A549 (cell line): Measurements from ENCODE around the gene RALGAPA1.

Source experiments
- CHD2 ChIP-seq: fragments of 150-350 bp; IDR thresholded peaks from 2 replicates; pipeline ENCODE4 v1.6.1; 2014; ENCODE audit warnings: low read length; ENCODE audit not compliant: partially characterized antibody
- EHMT2 ChIP-seq: fragments of 200-600 bp; sonication (generic); IDR thresholded peaks from 2 replicates; pipeline ENCODE4 v1.6.1; 2016; ENCODE audit warnings: antibody characterized with exemption, low read depth, mild to moderate bottlenecking, moderate library complexity
- EP300 ChIP-seq, 2 experiments: fragments of >200 bp; sonication (Bioruptor Twin); formaldehyde crosslinking; IDR thresholded peaks; 2 replicates in 1 of 2; 3 replicates in 1 of 2; pipeline ENCODE4 v1.6.1; 2016 to 2017
- JUNB ChIP-seq: fragments of >200 bp; sonication (Bioruptor Twin); formaldehyde crosslinking; IDR thresholded peaks from 2 replicates; pipeline ENCODE4 v1.6.1; 2016
- POLR2A ChIP-seq: IDR thresholded peaks from 2 replicates; pipeline ENCODE4 v1.6.1; 2012; ENCODE audit warnings: mild to moderate bottlenecking, low read length
- RFX5 ChIP-seq: fragments of 450-650 bp; IDR thresholded peaks from 2 replicates; pipeline ENCODE4 v1.7.1; 2014; ENCODE audit warnings: antibody characterized with exemption, mild to moderate bottlenecking, moderate library complexity
- TF ChIP-seq, protein P1 (sequence below): fragments of >200 bp; sonication (Bioruptor Twin); formaldehyde crosslinking; IDR thresholded peaks from 3 replicates; pipeline ENCODE4 v1.5.1; 2016
- TF ChIP-seq, protein P2 (sequence below): IDR thresholded peaks from 2 replicates; pipeline ENCODE4 v1.6.1; 2012
- TF ChIP-seq, protein P3 (sequence below): IDR thresholded peaks from 2 replicates; pipeline ENCODE4 v1.6.1; 2012

DNA sequence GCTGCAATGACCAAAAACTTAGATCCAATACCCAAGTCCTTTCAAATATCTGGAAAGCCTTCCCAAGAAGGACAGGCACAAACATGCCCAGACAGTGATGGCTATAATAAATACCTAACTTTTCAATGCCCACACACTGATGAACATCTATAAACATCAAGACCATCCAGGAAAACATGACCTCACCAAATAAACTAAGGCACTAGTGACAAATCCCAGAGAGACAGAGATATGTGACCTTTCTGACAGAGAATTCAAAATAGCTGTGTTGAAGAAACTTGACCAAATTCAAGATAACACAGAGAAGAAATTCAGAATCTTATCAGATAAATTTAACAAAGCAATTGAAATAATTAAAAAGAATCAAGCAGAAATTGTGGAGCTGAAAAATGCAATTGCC, 313.8 kb downstream of the RALGAPA1 start:
- TF ChIP-seq, protein P1, sequence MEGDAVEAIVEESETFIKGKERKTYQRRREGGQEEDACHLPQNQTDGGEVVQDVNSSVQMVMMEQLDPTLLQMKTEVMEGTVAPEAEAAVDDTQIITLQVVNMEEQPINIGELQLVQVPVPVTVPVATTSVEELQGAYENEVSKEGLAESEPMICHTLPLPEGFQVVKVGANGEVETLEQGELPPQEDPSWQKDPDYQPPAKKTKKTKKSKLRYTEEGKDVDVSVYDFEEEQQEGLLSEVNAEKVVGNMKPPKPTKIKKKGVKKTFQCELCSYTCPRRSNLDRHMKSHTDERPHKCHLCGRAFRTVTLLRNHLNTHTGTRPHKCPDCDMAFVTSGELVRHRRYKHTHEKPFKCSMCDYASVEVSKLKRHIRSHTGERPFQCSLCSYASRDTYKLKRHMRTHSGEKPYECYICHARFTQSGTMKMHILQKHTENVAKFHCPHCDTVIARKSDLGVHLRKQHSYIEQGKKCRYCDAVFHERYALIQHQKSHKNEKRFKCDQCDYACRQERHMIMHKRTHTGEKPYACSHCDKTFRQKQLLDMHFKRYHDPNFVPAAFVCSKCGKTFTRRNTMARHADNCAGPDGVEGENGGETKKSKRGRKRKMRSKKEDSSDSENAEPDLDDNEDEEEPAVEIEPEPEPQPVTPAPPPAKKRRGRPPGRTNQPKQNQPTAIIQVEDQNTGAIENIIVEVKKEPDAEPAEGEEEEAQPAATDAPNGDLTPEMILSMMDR, result no peak
- TF ChIP-seq EP300 (IDR thresholded peaks at IDR 0.05) (no peak), POLR2A (no peak), RFX5 (no peak), CHD2 (no peak), JUNB (no peak), EHMT2 (no peak)
- TF ChIP-seq, protein P2, sequence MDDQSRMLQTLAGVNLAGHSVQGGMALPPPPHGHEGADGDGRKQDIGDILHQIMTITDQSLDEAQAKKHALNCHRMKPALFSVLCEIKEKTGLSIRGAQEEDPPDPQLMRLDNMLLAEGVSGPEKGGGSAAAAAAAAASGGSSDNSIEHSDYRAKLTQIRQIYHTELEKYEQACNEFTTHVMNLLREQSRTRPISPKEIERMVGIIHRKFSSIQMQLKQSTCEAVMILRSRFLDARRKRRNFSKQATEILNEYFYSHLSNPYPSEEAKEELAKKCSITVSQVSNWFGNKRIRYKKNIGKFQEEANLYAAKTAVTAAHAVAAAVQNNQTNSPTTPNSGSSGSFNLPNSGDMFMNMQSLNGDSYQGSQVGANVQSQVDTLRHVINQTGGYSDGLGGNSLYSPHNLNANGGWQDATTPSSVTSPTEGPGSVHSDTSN, result no peak
- TF ChIP-seq, protein P3, sequence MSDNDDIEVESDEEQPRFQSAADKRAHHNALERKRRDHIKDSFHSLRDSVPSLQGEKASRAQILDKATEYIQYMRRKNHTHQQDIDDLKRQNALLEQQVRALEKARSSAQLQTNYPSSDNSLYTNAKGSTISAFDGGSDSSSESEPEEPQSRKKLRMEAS, result no peak
